ENCODE results near the gene DOCK4.

The DOCK4 gene

GRCh38 chr7:112001091-112001826 lies 204.9 kb downstream of the DOCK4 start:
- peak; percentile 32 for DNase-seq

DNA sequence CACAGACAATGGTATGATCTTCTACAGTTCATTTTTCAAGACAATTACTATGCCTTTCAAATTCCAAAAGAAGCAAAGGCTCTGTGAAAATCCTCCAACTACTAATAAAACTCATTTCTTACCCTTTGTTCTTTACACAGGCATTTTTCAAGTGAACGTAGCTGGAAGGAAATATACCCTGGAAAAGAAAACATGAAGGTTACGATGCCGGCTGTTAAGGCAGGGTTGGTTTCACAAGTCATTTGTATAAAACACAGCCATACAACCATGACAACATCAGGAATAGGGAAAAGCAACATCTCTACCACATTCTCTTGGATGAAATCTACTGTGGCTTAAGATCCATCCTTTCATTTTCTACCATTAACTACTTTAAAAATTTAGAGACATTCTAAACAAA lies 207.9 kb downstream of the DOCK4 start:
- DNase-seq, result no peak

GRCh38 chr7:111997546-111997945 lies 208.7 kb downstream of the DOCK4 start:
- DNase-seq, result no peak

GRCh38 chr7:111992601-111993000 lies 213.6 kb downstream of the DOCK4 start:
- DNase-seq, result no peak

DNA sequence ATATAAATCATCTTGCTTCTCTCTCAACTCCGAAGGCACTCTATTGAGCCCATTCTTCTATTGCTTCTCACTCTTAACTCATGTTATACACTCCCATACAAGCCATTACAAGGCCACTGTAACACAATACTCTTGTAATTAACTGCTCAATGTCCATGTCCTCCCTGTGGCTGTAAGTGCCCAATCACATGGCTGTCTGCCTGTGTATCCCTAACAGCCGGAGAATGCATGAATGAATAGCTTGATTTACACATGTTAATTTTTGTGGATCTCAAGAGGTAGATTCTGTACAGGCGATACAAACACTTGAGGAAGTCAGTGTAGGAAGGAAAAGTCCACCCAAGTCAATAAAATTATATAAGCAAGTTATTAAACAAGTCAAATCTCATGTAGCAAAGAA lies 215.6 kb downstream of the DOCK4 start:
- no peak for DNase-seq

DNA sequence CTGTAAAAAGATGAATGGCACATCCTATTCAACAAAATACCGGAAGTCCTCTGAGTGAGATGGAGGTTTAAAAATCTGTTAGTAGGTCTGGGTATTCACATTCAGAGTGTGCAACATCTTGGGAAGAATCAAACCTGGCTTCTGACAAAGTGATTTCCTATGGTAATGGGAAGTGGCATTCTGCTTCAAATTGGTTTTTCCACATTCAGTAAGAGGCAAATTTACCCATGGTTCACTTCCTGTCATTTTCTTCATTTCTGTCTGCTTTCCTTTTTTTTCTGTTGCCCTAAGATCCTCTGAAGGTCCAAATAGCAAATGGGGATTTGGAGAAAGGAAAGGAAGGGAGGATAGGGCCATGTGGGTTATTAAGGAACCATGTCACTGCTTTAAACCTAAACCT lies 218.3 kb downstream of the DOCK4 start:
- DNase-seq, result no peak

DNA sequence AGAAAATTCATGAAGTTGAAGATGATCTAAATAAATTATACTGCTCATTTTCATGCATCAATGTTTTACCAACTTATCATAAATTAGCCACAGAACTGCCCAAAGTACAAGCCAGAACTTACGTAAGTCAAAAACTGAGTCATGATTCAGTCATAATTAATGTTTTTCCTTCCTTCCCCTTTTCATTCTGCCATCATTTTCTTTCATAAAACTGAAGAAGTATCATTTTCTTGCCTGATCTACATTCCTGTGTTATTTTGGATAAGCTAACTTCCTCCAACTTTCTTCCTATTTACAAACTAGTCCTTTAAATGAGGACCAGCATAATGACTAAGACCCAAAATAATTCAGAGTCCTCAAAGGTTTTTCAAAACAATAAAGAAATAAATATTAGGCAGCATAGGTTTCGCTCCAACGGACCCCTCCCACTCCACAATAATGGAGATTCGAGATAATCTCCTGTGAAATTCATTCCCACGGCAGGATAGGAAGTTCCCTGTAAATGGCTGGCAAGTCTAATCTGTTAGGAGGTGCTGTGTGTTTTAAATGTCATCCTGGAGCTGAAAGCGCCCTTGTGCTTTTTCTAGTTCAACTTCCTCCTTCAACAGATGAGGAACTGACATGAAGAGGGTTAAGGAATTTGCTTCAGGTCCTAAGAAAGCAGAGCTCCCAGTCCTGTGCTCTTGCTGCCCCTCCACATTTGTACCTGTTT lies 218.9 kb downstream of the DOCK4 start:
- peak; percentile 85 for DNase-seq

DNA sequence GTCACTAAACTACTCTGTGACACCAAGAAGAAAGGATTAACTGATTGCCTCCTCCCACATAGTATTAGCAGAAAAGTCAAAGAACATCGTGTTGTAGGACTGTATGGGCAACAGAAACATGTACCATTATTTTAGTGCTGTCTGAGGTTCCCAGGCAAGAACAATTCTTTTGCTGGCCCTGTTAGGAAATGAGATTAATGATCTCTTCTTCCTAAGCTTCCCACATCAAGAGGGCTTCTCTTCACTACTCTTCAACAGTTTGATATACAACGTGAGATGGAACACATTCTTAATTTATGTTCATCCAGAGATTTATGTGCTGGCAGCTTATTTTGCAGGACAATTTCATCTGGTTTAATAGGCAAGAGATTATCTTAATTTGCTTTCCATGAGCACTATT lies 219.6 kb downstream of the DOCK4 start:
- DNase-seq, result no peak

GRCh38 chr7:111985798-111986197 lies 220.4 kb downstream of the DOCK4 start:
- no peak for DNase-seq

DNA sequence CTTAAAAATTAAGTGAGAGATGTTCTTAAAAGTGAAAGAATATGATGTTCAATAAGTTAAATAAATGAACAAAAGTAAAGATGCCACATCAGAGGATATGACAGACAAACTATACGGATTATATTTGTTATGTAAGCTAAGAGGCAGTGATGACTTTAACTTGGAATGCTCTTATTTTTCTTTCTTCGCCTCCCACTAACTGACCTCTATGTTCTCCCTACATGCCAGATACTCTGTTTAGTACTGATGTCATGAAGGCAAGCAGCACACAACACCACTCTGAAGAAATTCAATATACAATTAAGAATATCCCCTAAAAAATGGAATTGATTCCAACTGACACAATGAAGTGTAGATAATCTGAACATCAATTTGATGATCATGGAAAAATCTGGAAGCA lies 223.4 kb downstream of the DOCK4 start:
- no peak for DNase-seq

DNA sequence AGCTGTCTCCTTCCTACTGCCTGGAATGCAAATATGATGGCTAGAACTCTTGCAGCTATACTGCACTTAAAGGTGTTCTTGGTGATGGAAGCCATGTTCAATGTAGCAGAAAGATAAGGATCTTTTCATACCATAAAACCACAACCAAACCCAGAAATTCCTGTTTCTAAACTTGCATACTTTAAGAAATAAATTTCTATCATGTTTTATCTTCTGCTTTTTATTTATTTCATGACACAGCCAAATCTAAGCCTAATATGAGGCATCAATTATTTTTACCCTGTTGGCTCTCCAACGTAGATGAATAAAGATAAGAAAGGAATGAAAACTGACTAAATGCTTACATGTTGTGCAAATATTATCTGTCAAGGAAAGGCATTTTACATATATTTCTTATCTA lies 224.1 kb downstream of the DOCK4 start:
- DNase-seq, result no peak

DNA sequence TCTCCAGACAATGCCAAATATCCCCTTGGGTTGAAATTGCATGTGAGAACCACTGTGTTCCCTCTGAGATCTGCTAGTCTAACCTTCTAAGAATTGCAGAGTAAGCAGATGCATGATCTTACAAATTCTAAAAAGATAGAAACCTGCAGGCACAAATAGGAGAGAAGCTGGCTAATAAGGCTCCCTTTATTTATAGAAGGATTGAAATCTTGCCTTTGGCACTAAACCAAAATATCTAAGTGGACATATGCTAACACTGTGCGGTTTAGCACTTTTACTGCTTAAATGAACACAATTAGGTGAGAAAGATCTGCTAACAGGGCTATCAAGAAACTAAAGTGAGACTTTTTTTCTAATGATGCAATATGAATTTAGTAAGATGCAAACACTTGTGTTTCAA lies 225.5 kb downstream of the DOCK4 start:
- DNase-seq, result no peak

DNA sequence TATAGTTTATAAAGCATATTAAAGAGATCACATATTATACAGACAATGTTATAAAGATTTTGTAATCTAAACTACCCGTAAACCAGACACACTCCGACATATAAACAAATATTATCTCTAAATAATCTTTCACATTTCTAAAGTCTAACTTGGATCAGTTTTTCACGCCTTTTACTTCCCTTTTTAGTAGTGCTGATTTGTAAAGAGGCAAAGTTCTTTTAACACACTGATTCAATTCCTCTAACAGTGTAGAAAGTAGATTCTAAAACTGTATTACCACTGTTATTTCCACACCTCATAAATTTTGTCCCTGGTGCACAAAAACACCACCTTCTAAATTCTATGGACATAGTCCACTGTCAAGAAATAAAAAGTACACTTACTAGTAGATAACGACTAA lies 230.9 kb downstream of the DOCK4 start:
- DNase-seq, result peak; percentile 50

DNA sequence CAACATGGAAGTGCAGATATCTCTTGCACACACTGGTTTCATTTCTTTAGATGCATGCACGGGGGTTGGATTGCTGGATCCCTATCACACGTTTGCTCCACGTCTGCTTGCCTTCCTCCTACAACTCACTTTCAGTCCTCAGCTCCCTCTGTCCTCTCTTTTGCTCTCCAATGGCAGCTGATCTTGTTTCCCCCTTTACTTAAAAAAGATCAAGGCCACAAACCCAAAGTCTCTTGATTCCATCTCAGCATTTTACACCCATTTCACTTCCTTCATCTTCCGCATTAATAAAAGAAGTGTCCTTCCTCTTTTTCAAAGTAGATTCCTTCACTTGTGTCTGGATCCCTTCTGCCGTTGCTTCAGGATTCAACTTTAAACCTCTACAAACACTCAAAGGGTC lies 245.2 kb downstream of the DOCK4 start:
- DNase-seq, result peak; percentile 28

- DNase-seq, result no peak
These were observed 247.3 kb downstream of the DOCK4 start for GRCh38 chr7:111958896-111959295.

DNA sequence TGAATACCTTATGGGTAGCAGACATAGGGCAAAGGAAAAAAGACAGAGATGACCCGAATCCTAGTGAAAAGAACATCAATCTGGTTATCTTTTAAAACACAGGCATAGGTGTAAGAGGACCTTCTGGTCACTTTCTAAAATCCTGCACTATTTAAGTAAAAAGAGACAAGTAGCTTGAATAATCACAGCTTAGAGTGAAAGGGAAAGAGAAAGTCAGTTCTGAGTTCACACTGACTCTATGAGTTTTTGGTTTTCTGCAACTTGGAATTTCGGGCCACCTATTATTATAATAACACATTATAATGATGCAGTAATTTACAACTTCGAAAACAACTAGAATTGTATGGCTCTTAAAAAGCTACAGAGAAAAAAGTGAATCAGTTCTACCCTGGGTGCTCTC lies 247.8 kb downstream of the DOCK4 start:
- DNase-seq, result no peak

- no peak for DNase-seq
These were observed 250.6 kb downstream of the DOCK4 start for GRCh38 chr7:111955616-111956015.

GRCh38 chr7:111954474-111955381 lies 251.5 kb downstream of the DOCK4 start:
- DNase-seq, result no peak

- no peak for DNase-seq
These were observed 252.1 kb downstream of the DOCK4 start for GRCh38 chr7:111954056-111954455.

GRCh38 chr7:111953611-111954010 lies 252.6 kb downstream of the DOCK4 start:
- DNase-seq, result peak; percentile 19

DNA sequence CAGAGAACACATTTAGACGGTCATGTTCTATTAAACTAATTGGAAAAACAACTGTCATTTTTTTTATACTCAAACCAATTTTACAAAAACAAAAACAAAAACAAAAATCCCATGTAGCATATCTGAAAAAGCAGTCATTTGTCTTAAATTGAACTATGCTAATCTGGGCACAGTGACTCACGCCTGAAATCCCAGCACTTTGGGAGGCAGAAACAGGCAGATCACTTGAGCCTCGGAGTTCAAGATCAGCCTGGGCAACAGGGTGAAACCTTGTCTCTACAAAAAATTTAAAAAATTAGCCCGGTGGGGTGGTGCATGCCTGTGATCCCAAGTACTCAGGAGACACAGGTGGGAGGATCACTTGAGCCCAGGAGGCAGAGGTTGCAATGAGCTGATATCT lies 253.4 kb downstream of the DOCK4 start:
- no peak for DNase-seq

DNA sequence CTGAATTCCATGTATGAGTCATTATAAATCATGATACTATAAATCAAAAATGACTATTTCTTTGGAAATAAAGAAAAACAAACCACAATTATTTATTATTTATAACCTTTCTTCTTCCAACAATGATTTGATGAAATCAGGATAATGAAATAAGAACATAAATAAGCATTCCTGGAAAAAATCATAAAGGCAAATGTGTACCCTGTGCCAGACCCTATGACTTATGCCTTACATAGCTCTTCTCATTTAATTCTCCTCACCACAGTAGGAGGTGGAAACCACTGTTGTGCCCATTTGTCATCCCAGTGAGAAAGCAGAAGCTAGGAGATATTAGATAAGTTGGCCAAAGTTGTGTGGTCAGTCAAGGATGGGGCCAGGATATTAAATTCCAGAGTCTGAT lies 255.1 kb downstream of the DOCK4 start:
- no peak for DNase-seq

- DNase-seq, result no peak
These were observed 263.6 kb downstream of the DOCK4 start for GRCh38 chr7:111942450-111943081.

Measured in MV-4-11 (cell line).